ENCODE results near the gene NUP98.
"Not testable (repeated sequence)": the region's sequence is repeated elsewhere in the genome, so short reads cannot be mapped to it uniquely, and the experiment has no call there.

NUP98 gene

GRCh38 chr11:3825473-3826154, 28.3 kb upstream of the NUP98 start:
- Histone ChIP-seq H3K36me3 (ENCODE audit: control insufficient read depth, insufficient read depth, low read length) (peaks cover 50% of the 10 kb centered on the region), H3K27ac (ENCODE audit: low read depth, low read length, severe bottlenecking) (no peak overlapping the region), H3K4me3 (ENCODE audit: extremely low read depth, insufficient read depth, low read length, poor library complexity, severe bottlenecking) (no peak overlapping the region), H3K9me3 (ENCODE audit: control insufficient read depth, low read length) (no peaks in the 10 kb centered on the region), H3K4me1 (ENCODE audit: control insufficient read depth, insufficient read depth, low read length, poor library complexity, severe bottlenecking) (peaks cover 2% of the 10 kb centered on the region)
- 67 to 88% methylated on average over 2 to 4 of the region's 8 CpGs for WGBS, 2 experiments (ENCODE audit: insufficient coverage in 2 of 2)

GRCh38 chr11:3824714-3825472, 27.5 kb upstream of the NUP98 start:
- Histone ChIP-seq H3K36me3 (ENCODE audit: control insufficient read depth, insufficient read depth, low read length) (peaks cover 43% of the 10 kb centered on the region), H3K4me3 (ENCODE audit: extremely low read depth, insufficient read depth, low read length, poor library complexity, severe bottlenecking) (no peak overlapping the region), H3K27ac (ENCODE audit: low read depth, low read length, severe bottlenecking) (no peak overlapping the region), H3K9me3 (ENCODE audit: control insufficient read depth, low read length) (no peaks in the 10 kb centered on the region), H3K4me1 (ENCODE audit: control insufficient read depth, insufficient read depth, low read length, poor library complexity, severe bottlenecking) (peaks cover 2% of the 10 kb centered on the region)
- WGBS, 2 experiments (ENCODE audit: insufficient coverage in 2 of 2) = 75 to 77% methylated on average over 10 to 12 of the region's 18 CpGs

DNA sequence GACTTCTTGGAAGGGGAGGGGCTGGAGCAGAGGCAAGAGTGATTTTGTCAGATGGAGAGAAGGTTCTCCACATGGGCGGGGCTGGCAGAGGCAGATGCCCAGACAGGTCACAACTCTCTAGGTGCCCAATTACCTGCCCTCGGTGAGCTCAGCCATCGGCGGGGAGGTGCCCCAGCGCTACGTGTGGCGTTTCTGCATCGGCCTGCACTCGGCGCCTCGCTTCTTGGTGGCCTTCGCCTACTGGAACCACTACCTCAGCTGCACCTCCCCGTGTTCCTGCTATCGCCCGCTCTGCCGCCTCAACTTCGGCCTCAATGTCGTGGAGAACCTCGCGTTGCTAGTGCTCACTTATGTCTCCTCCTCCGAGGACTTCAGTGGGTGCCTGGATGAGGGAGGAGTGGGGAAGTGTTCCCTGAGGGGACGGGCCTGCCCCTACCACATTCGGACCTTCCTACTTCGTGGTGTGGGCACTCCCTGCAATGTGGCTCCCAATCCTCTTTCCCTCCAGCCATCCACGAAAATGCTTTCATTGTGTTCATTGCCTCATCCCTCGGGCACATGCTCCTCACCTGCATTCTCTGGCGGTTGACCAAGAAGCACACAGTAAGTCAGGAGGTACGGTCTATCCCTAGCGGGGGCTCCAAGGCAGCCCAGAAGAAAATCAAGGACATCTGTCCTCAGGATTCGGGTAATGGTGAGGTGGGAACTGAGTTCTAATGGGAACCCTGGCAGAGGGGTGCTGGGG, 26.6 kb upstream of the NUP98 start:
- Histone ChIP-seq H3K4me3 (ENCODE audit: extremely low read depth, insufficient read depth, low read length, poor library complexity, severe bottlenecking) (no peak overlapping the region), H3K9me3 (ENCODE audit: control insufficient read depth, low read length) (no peaks in the 10 kb centered on the region), H3K27ac (ENCODE audit: low read depth, low read length, severe bottlenecking) (no peak overlapping the region), H3K4me1 (ENCODE audit: control insufficient read depth, insufficient read depth, low read length, poor library complexity, severe bottlenecking) (peaks cover 2% of the 10 kb centered on the region), H3K36me3 (ENCODE audit: control insufficient read depth, insufficient read depth, low read length) (peaks cover 37% of the 10 kb centered on the region)
- 94 to 96% methylated on average over 25 to 28 of the region's 30 CpGs for WGBS, 2 experiments (ENCODE audit: insufficient coverage in 2 of 2)

- Histone ChIP-seq H3K4me3 (ENCODE audit: extremely low read depth, insufficient read depth, low read length, poor library complexity, severe bottlenecking) (no peak overlapping the region), H3K36me3 (ENCODE audit: control insufficient read depth, insufficient read depth, low read length) (peaks cover 37% of the 10 kb centered on the region), H3K27ac (ENCODE audit: low read depth, low read length, severe bottlenecking) (no peak overlapping the region), H3K9me3 (ENCODE audit: control insufficient read depth, low read length) (no peaks in the 10 kb centered on the region), H3K4me1 (ENCODE audit: control insufficient read depth, insufficient read depth, low read length, poor library complexity, severe bottlenecking) (peaks cover 2% of the 10 kb centered on the region)
- 90 to 100% methylated on average over 2 to 3 of the region's 3 CpGs for WGBS, 2 experiments (ENCODE audit: insufficient coverage in 2 of 2)
Measured at GRCh38 chr11:3823303-3823702, 25.9 kb upstream of the NUP98 start.

DNA sequence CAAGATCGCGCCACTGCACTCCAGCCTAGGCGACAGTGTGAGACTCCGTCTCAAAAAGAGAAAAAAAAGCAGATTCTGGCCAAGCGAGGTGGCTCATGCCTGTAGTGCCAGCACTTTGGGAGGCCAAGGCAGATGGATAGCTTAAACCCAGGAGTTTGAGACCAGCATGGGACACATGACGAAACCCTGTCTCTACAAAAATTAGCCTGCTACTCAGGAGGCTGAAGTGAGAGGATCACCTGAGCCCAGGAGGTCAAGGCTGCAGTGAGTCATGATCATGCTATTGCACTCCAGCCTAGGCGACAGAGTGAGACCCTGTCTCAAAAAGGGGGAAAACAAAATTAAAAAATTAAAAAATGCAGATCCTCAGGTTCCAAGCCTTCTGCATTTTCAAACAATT, 25.0 kb upstream of the NUP98 start:
- Histone ChIP-seq H3K36me3 (ENCODE audit: control insufficient read depth, insufficient read depth, low read length) (peaks cover 27% of the 10 kb centered on the region), H3K27ac (ENCODE audit: low read depth, low read length, severe bottlenecking) (no peak overlapping the region), H3K9me3 (ENCODE audit: control insufficient read depth, low read length) (no peaks in the 10 kb centered on the region), H3K4me3 (ENCODE audit: extremely low read depth, insufficient read depth, low read length, poor library complexity, severe bottlenecking) (no peak overlapping the region), H3K4me1 (ENCODE audit: control insufficient read depth, insufficient read depth, low read length, poor library complexity, severe bottlenecking) (peaks cover 5% of the 10 kb centered on the region)
- 91 to 97% methylated on average over 5 to 6 of the region's 7 CpGs for WGBS, 2 experiments (ENCODE audit: insufficient coverage in 2 of 2)

GRCh38 chr11:3820971-3821370, 23.6 kb upstream of the NUP98 start:
- H3K36me3 ChIP-seq (ENCODE audit: control insufficient read depth, insufficient read depth, low read length) = peaks cover 13% of the 10 kb centered on the region
- H3K9me3 ChIP-seq (ENCODE audit: control insufficient read depth, low read length) = no peaks in the 10 kb centered on the region
- 80 to 92% methylated on average over 1 to 2 of the region's 2 CpGs for WGBS, 2 experiments (ENCODE audit: insufficient coverage in 2 of 2)
- no peak overlapping the region for H3K27ac ChIP-seq (ENCODE audit: low read depth, low read length, severe bottlenecking)
- peaks cover 6% of the 10 kb centered on the region for H3K4me1 ChIP-seq (ENCODE audit: control insufficient read depth, insufficient read depth, low read length, poor library complexity, severe bottlenecking)
- no peak overlapping the region for H3K4me3 ChIP-seq (ENCODE audit: extremely low read depth, insufficient read depth, low read length, poor library complexity, severe bottlenecking)

- Histone ChIP-seq H3K9me3 (ENCODE audit: control insufficient read depth, low read length) (no peaks in the 10 kb centered on the region), H3K4me3 (ENCODE audit: extremely low read depth, insufficient read depth, low read length, poor library complexity, severe bottlenecking) (no peak overlapping the region), H3K27ac (ENCODE audit: low read depth, low read length, severe bottlenecking) (no peak overlapping the region), H3K4me1 (ENCODE audit: control insufficient read depth, insufficient read depth, low read length, poor library complexity, severe bottlenecking) (peaks cover 3% of the 10 kb centered on the region), H3K36me3 (ENCODE audit: control insufficient read depth, insufficient read depth, low read length) (no peaks in the 10 kb centered on the region)
- 91 to 93% methylated on average over 8 to 10 of the region's 10 CpGs for WGBS, 2 experiments (ENCODE audit: insufficient coverage in 2 of 2)
Measured at GRCh38 chr11:3817181-3817800, 19.9 kb upstream of the NUP98 start.

DNA sequence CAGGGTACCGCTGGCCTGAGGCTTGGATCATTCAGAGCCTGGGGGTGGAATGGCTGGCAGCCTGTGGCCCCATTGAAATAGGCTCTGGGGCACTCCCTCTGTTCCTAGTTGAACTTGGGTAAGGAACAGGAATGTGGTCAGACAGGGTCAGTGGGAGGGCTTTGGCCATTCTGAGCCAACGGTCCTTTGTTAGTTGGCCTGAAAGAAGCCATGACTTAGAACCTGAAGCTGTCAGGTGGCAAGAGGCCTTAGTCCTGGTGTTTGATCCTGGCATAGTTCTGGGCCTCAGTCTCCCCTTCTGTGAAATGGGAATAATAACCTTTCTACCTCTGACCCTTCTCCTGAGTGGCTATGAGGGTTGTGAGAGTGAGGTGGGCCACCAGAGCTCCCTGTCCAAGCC, 19.3 kb upstream of the NUP98 start:
- Histone ChIP-seq H3K27ac (ENCODE audit: low read depth, low read length, severe bottlenecking) (no peak overlapping the region), H3K4me1 (ENCODE audit: control insufficient read depth, insufficient read depth, low read length, poor library complexity, severe bottlenecking) (peaks cover 3% of the 10 kb centered on the region), H3K9me3 (ENCODE audit: control insufficient read depth, low read length) (no peaks in the 10 kb centered on the region), H3K36me3 (ENCODE audit: control insufficient read depth, insufficient read depth, low read length) (no peaks in the 10 kb centered on the region), H3K4me3 (ENCODE audit: extremely low read depth, insufficient read depth, low read length, poor library complexity, severe bottlenecking) (no peak overlapping the region)
- 100% methylated on average over 1 to 2 of the region's 2 CpGs for WGBS, 2 experiments (ENCODE audit: insufficient coverage in 2 of 2)

DNA sequence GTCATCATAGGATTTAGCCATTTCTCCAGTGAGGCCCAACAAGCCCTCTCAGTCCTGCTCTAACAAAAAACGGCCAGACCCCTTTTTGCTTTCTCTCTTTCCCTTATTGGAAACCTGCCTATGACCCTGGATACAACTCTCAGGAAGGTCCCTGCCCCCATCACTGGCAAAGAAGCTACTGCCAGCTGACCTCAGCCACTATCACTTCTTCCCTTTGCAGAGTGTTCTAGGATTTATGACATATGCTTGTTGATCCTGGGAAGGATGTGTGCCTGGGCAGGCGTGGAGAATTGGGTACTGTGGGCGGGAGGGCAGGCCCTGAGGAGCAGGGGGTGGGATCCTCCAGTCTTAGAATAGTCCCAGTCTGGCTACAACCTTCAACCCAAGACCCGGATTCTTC, 18.5 kb upstream of the NUP98 start:
- Histone ChIP-seq H3K27ac (ENCODE audit: low read depth, low read length, severe bottlenecking) (no peak overlapping the region), H3K4me3 (ENCODE audit: extremely low read depth, insufficient read depth, low read length, poor library complexity, severe bottlenecking) (no peak overlapping the region), H3K4me1 (ENCODE audit: control insufficient read depth, insufficient read depth, low read length, poor library complexity, severe bottlenecking) (peaks cover 5% of the 10 kb centered on the region), H3K36me3 (ENCODE audit: control insufficient read depth, insufficient read depth, low read length) (no peaks in the 10 kb centered on the region), H3K9me3 (ENCODE audit: control insufficient read depth, low read length) (no peaks in the 10 kb centered on the region)
- WGBS, 2 experiments (ENCODE audit: insufficient coverage in 2 of 2) = 73 to 85% methylated on average over 2 to 3 of the region's 4 CpGs

DNA sequence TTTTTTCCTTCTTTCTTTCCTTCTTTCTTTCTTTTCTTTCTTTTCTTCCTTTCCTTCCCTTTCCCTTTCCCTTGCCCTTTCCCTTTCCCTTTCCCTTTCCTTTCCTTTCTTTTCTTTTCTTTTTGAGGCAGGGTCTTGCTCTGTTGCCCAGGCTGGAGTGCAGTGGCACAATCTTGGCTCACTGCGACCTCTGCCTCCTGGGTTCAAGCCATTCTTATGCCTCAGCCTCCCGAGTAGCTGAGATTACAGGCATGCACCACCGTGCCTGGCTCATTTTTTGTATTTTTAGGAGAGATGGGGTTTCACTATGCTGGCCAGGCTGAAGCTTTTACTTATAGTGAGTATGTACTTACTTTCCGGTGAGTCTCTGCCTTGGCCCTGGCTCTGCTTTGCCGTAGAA, 17.5 kb upstream of the NUP98 start:
- 87 to 100% methylated on average over 2 to 3 of the region's 5 CpGs for WGBS, 2 experiments (ENCODE audit: insufficient coverage in 2 of 2)
- not testable (repeated sequence) for H3K27ac ChIP-seq (ENCODE audit: low read depth, low read length, severe bottlenecking); H3K4me1 ChIP-seq (ENCODE audit: control insufficient read depth, insufficient read depth, low read length, poor library complexity, severe bottlenecking); H3K4me3 ChIP-seq (ENCODE audit: extremely low read depth, insufficient read depth, low read length, poor library complexity, severe bottlenecking); H3K9me3 ChIP-seq (ENCODE audit: control insufficient read depth, low read length); H3K36me3 ChIP-seq (ENCODE audit: control insufficient read depth, insufficient read depth, low read length)
